Astrocyte of the spinal cord (primary cell): Measurements from ENCODE around the gene TRIM9.

Source experiments
- DNase-seq: peaks from one replicate; pipeline ENCODE4 v3.0.0; 2011; ENCODE audit warnings: low read depth, low spot score
- H3K4me3 ChIP-seq: 2 replicates; pipeline ENCODE4 v1.5.1; 2011; ENCODE audit warnings: low read depth, mild to moderate bottlenecking, low read length, moderate library complexity
- in situ Hi-C: cut with HindIII; loops from 2 replicates; pipeline ENCODE4 v1.10.0; 2017; ENCODE audit warnings: low sequenced_read_pairs
- TF ChIP-seq, protein P1 (sequence below): IDR thresholded peaks from 2 replicates; pipeline ENCODE4 v1.5.1; 2012; ENCODE audit warnings: low read depth, mild to moderate bottlenecking, low read length, inconsistent platforms

The TRIM9 gene

GRCh38 chr14:50970886-50971781, 123.8 kb downstream of the TRIM9 start:
- no peak overlapping the region for H3K4me3 ChIP-seq
- TF ChIP-seq, protein P1, sequence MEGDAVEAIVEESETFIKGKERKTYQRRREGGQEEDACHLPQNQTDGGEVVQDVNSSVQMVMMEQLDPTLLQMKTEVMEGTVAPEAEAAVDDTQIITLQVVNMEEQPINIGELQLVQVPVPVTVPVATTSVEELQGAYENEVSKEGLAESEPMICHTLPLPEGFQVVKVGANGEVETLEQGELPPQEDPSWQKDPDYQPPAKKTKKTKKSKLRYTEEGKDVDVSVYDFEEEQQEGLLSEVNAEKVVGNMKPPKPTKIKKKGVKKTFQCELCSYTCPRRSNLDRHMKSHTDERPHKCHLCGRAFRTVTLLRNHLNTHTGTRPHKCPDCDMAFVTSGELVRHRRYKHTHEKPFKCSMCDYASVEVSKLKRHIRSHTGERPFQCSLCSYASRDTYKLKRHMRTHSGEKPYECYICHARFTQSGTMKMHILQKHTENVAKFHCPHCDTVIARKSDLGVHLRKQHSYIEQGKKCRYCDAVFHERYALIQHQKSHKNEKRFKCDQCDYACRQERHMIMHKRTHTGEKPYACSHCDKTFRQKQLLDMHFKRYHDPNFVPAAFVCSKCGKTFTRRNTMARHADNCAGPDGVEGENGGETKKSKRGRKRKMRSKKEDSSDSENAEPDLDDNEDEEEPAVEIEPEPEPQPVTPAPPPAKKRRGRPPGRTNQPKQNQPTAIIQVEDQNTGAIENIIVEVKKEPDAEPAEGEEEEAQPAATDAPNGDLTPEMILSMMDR: no peak
- DNase-seq: no peak
- in situ Hi-C loops: no loop called here

- in situ Hi-C loops: no loop called here
- no peak overlapping the region for H3K4me3 ChIP-seq
- TF ChIP-seq, protein P1: no peak
- no peak for DNase-seq
These were observed 127.1 kb downstream of the TRIM9 start for GRCh38 chr14:50967790-50968189.

GRCh38 chr14:50967103-50967502, 127.8 kb downstream of the TRIM9 start:
- in situ Hi-C loops: no loop called here
- DNase-seq: no peak
- H3K4me3 ChIP-seq: no peak overlapping the region
- TF ChIP-seq, protein P1: no peak

DNA sequence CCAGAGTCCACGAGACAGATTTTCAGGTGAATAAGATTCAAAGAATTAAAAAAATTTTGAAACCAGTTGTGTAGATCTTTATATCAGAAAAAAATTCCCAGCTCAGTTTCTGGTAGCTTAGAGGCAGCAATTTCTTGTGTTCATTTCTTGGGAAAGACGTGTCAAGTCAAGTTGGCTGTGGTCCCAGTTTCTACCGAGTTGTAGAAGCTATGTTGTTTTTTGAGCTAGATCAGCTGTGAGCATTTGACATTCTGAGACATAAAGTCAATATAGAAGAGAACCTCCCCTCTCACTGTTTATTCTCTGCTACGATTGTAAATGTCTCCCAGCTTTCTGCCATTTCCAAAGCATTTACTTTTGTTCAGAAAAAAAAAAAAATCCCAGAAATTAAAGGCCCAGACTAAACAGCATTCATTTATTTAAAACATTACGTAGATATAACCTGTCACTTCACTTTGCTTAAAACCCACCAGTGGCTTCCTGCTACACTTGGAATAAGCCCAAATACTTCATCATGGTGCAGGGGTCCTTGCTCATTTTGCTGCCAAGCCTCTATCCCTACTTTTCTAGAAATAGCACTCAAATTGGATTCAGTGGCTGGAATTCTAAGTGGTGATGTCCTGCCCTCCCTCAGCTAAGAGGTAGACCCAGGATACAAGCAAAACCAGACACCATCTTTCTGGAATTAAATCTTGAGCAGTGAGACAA, 130.1 kb downstream of the TRIM9 start:
- DNase-seq: peak; percentile 96
- TF ChIP-seq, protein P1: no peak
- in situ Hi-C loops: no loop called here
- H3K4me3 ChIP-seq: no peak overlapping the region

DNA sequence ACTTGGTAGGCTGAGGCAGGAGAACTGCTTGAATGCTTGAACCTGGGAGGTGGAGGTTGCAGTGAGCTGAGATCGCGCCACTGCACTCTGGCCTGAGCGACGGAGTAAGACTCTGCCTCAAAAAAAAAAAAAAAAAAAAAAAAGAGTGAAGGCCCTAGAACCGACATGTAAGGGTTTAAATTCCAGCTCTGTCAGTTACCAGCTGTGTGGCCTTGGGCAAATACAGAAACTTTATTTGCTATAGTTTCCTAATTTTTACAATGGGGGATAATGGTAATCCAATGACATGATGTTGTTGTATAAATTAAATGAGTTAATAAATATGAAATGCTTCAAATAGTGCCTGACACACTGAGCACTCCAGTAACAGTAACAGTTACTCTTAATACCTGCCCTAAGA, 131.0 kb downstream of the TRIM9 start:
- in situ Hi-C loops: no loop called here
- DNase-seq: no peak
- no peak overlapping the region for H3K4me3 ChIP-seq
- TF ChIP-seq, protein P1: no peak

- no peak overlapping the region for H3K4me3 ChIP-seq
- in situ Hi-C loops: no loop called here
- TF ChIP-seq, protein P1: no peak
- DNase-seq: peak; percentile 93
These were observed 133.2 kb downstream of the TRIM9 start for GRCh38 chr14:50961605-50962221.
